Measurements from ENCODE around the gene DSC1. TPM values are rescaled to one million over a fixed set of nuclear protein-coding genes. Genes with fewer than 3 reads are reported as not detected.

DSC1 gene
- total and polyA plus RNA-seq, 10 of the 15 experiments (the other 5 are each of a cell fraction or from before 2014, with no cell fraction given): 0.24 to 0.84 (median 0.44) TPM; not detected in 1

- H3K9me3 ChIP-seq (replicated peaks; ENCODE audit: control insufficient read depth, insufficient read depth, low read length): no peaks in the 10 kb centered on the region
- DNase-seq (ENCODE audit: low read depth, low spot score) (no peak), FAIRE-seq (no peak), ATAC-seq (no peak)
- H3K9ac ChIP-seq (ENCODE audit: control insufficient read depth, insufficient read depth, low read length): no peak overlapping the region
- TF ChIP-seq SUZ12 (IDR thresholded peaks at IDR 0.05; ENCODE audit: unreplicated experiment) (no peak), BCL11A (IDR thresholded peaks at IDR 0.05; ENCODE audit: low read depth, low read length) (no peak), MYB (IDR thresholded peaks at IDR 0.05; ENCODE audit: borderline replicate concordance, low read depth, low read length) (no peak), ATF3 (IDR thresholded peaks at IDR 0.05; ENCODE audit: borderline replicate concordance, extremely low read depth, low read depth, low read length) (no peak), STAT3 (IDR thresholded peaks at IDR 0.05; ENCODE audit: low read depth, low read length) (no peak), MEF2A (IDR thresholded peaks at IDR 0.05; ENCODE audit: insufficient read depth, low read depth, low read length) (no peak), SMAD1 (IDR thresholded peaks at IDR 0.05; ENCODE audit: low read depth, partially characterized antibody) (no peak), HDGF (IDR thresholded peaks at IDR 0.05) (no peak), RCOR1 (conservative IDR thresholded peaks at IDR 0.05; ENCODE audit: low read depth, low read length) (no peak), BRCA1 (IDR thresholded peaks at IDR 0.05; ENCODE audit: low read depth, low read length) (no peak), FOS (IDR thresholded peaks at IDR 0.05; ENCODE audit: borderline replicate concordance, extremely low read depth, insufficient read length) (no peak), CREB1 (IDR thresholded peaks at IDR 0.05; ENCODE audit: low read depth) (no peak), EP300 (IDR thresholded peaks at IDR 0.05; ENCODE audit: borderline replicate concordance in 1 of 2, control insufficient read depth in 1 of 2, low read depth in 2 of 2, low read length in 2 of 2) (no peak), RELB (IDR thresholded peaks at IDR 0.05; ENCODE audit: low read depth) (no peak), NFIC (IDR thresholded peaks at IDR 0.05; ENCODE audit: low read depth, low read length) (no peak), GABPA (IDR thresholded peaks at IDR 0.05; ENCODE audit: low read depth) (no peak), E2F4 (IDR thresholded peaks at IDR 0.05; ENCODE audit: low read depth, low read length) (no peak), EZH2 (IDR thresholded peaks at IDR 0.05; ENCODE audit: borderline replicate concordance, control insufficient read depth, low read depth, low read length) (no peak), JUND (IDR thresholded peaks at IDR 0.05; ENCODE audit: low read depth, low read length) (no peak)
- in situ Hi-C loops (cut with MboI): no loop called here
- H3K4me2 ChIP-seq (ENCODE audit: control insufficient read depth, insufficient read depth): no peak overlapping the region
- WGBS (ENCODE audit: insufficient coverage, insufficient replicate concordance, low lambda C conversion rate, missing lambda C conversion rate): 36% methylated on average over 4 of the region's 4 CpGs
- no peaks in the 10 kb centered on the region for H3K27me3 ChIP-seq (replicated peaks in 1 of 2; ENCODE audit: control insufficient read depth in 2 of 2, insufficient read depth in 2 of 2, low read length in 1 of 2)
- H3K79me2 ChIP-seq (ENCODE audit: control insufficient read depth, insufficient read depth, low read length): no peaks in the 10 kb centered on the region
- SMC1A ChIA-PET (ENCODE audit: uncharacterized antibody, unreplicated experiment): no interaction called here
- H3K36me3 ChIP-seq (ENCODE audit: control insufficient read depth in 2 of 2, insufficient read depth in 2 of 2, low read length in 1 of 2): no peaks in the 10 kb centered on the region
- BruUV-seq (replicated peaks): no TSS peak
- intact Hi-C loops (cut with micrococcal nuclease; ENCODE audit: unreplicated experiment): no loop called here
- RAD21 ChIA-PET (ENCODE audit: unreplicated experiment): no interaction called here
- no peak overlapping the region for H2AFZ ChIP-seq (ENCODE audit: control insufficient read depth, low read depth, low read length)
- CTCF ChIA-PET: no interaction called here
- H3K27ac ChIP-seq (ENCODE audit: control insufficient read depth, insufficient read depth): no peak overlapping the region
- H3K4me1 ChIP-seq (ENCODE audit: control insufficient read depth, insufficient read depth, low read length): no peaks in the 10 kb centered on the region
- H4K20me1 ChIP-seq (ENCODE audit: control insufficient read depth, insufficient read depth): no peaks in the 10 kb centered on the region
- POLR2A ChIA-PET: no interaction called here
- no peak overlapping the region for H3K4me3 ChIP-seq
Measured at GRCh38 chr18:31155498-31155897, 7.2 kb downstream of the DSC1 start.
